OCI-LY1 (cell line): ENCODE results near the gene TCEAL8.

Experiments used
- H2AFZ ChIP-seq: fragments of 200-600 bp; sonication (generic), shearing (Covaris generic); 2 replicates; pipeline ENCODE4 v1.6.0; 2014; ENCODE audit warnings: antibody characterized with exemption, mild to moderate bottlenecking, low read length
- H3F3A ChIP-seq: fragments of 200-600 bp; sonication (generic), shearing (Covaris generic); 2 replicates; pipeline ENCODE4 v1.6.0; 2014; ENCODE audit warnings: mild to moderate bottlenecking, antibody characterized with exemption, low read length, moderate library complexity; ENCODE audit not compliant: insufficient read depth
- H3K27ac ChIP-seq: fragments of 200-600 bp; sonication (generic); 2 replicates; pipeline ENCODE4 v1.5.1; 2014; ENCODE audit warnings: low read length, mixed run types, mild to moderate bottlenecking, low read depth; ENCODE audit not compliant: poor library complexity, severe bottlenecking
- H3K27me3 ChIP-seq: fragments of 200-600 bp; sonication (generic); 2 replicates; pipeline ENCODE4 v1.6.0; 2014; ENCODE audit warnings: antibody characterized with exemption, mild to moderate bottlenecking, low read length, moderate library complexity; ENCODE audit not compliant: insufficient read depth
- H3K36me3 ChIP-seq: fragments of 200-600 bp; sonication (generic); 2 replicates; pipeline ENCODE4 v1.6.1; 2014; ENCODE audit warnings: mild to moderate bottlenecking, antibody characterized with exemption, low read length, moderate library complexity, mixed read lengths; ENCODE audit not compliant: insufficient read depth
- H3K4me1 ChIP-seq: fragments of 200-600 bp; sonication (generic); 2 replicates; pipeline ENCODE4 v1.5.1; 2014; ENCODE audit warnings: mild to moderate bottlenecking, low read length, moderate library complexity; ENCODE audit not compliant: insufficient read depth, severe bottlenecking
- H3K4me2 ChIP-seq: fragments of 200-600 bp; sonication (generic), shearing (Covaris generic); 2 replicates; pipeline ENCODE4 v1.6.1; 2014; ENCODE audit warnings: low read length
- H3K4me3 ChIP-seq: fragments of 200-600 bp; sonication (generic); 2 replicates; pipeline ENCODE4 v1.5.1; 2014; ENCODE audit warnings: low read length, low read depth, mild to moderate bottlenecking, mixed read lengths; ENCODE audit not compliant: poor library complexity, severe bottlenecking
- H3K79me2 ChIP-seq: fragments of 200-600 bp; shearing (Covaris generic); 2 replicates; pipeline ENCODE4 v1.6.1; 2016; ENCODE audit warnings: mixed run types, low read length, mixed read lengths; ENCODE audit not compliant: insufficient read depth
- H3K9ac ChIP-seq: fragments of 200-600 bp; sonication (generic), shearing (Covaris generic); 2 replicates; pipeline ENCODE4 v1.6.1; 2014; ENCODE audit warnings: mild to moderate bottlenecking, low read length, mixed read lengths
- H3K9me2 ChIP-seq: fragments of 200-600 bp; sonication (generic), shearing (Covaris generic); 2 replicates; pipeline ENCODE4 v1.6.1; 2014; ENCODE audit warnings: low read depth, mild to moderate bottlenecking, low read length, mixed read lengths
- H3K9me3 ChIP-seq: fragments of 200-600 bp; shearing (Covaris generic); 2 replicates; pipeline ENCODE4 v1.6.1; 2014; ENCODE audit warnings: low read length, mixed read lengths
- H4K20me1 ChIP-seq: fragments of 200-600 bp; sonication (generic), shearing (Covaris generic); 2 replicates; pipeline ENCODE4 v1.6.0; 2016; ENCODE audit warnings: mild to moderate bottlenecking, low read length; ENCODE audit not compliant: insufficient read depth
- EZH2 ChIP-seq: fragments of 200-600 bp; sonication (generic), shearing (Covaris generic); IDR thresholded peaks from 2 replicates; pipeline ENCODE4 v1.8.0; 2017; ENCODE audit warnings: borderline replicate concordance, mixed run types, mild to moderate bottlenecking, antibody characterized with exemption, low read length, moderate library complexity, mixed read lengths
- TF ChIP-seq, protein P1 (sequence below): fragments of 200-600 bp; sonication (generic), shearing (Covaris generic); IDR thresholded peaks from 2 replicates; pipeline ENCODE4 v1.5.1; 2017; ENCODE audit warnings: mild to moderate bottlenecking, antibody characterized with exemption, low read length, moderate library complexity, mixed read lengths

TCEAL8 gene

DNA sequence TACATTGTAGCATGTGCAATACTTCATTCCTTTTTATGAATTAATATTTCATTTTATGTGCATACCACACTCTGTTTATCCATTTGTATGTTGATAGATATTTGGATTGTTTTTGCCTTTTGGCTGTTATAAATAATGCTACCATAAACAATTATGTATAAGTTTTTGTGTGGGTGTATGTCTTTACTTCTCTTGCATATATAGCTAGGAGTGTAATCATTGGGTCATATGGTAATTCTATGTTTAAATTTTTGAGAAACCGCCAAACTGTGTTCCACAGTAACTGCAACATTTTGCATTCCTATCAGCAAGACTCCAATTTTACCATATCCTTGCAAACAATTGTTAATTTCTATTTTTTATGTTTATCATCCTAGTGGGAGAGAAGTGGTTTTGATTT lies 24.7 kb upstream of the TCEAL8 start:
- TF ChIP-seq, protein P1, sequence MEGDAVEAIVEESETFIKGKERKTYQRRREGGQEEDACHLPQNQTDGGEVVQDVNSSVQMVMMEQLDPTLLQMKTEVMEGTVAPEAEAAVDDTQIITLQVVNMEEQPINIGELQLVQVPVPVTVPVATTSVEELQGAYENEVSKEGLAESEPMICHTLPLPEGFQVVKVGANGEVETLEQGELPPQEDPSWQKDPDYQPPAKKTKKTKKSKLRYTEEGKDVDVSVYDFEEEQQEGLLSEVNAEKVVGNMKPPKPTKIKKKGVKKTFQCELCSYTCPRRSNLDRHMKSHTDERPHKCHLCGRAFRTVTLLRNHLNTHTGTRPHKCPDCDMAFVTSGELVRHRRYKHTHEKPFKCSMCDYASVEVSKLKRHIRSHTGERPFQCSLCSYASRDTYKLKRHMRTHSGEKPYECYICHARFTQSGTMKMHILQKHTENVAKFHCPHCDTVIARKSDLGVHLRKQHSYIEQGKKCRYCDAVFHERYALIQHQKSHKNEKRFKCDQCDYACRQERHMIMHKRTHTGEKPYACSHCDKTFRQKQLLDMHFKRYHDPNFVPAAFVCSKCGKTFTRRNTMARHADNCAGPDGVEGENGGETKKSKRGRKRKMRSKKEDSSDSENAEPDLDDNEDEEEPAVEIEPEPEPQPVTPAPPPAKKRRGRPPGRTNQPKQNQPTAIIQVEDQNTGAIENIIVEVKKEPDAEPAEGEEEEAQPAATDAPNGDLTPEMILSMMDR: no peak
- TF ChIP-seq EZH2: no peak
- Histone ChIP-seq H3K4me3 (no peak overlapping the region), H4K20me1 (no peaks in the 10 kb centered on the region), H3K4me2 (no peak overlapping the region), H3K4me1 (no peaks in the 10 kb centered on the region), H3K9ac (no peak overlapping the region), H3F3A (no peaks in the 10 kb centered on the region), H3K36me3 (no peaks in the 10 kb centered on the region), H3K79me2 (no peaks in the 10 kb centered on the region), H2AFZ (no peak overlapping the region), H3K9me2 (no peaks in the 10 kb centered on the region), H3K27me3 (no peaks in the 10 kb centered on the region), H3K27ac (no peak overlapping the region), H3K9me3 (no peaks in the 10 kb centered on the region)

DNA sequence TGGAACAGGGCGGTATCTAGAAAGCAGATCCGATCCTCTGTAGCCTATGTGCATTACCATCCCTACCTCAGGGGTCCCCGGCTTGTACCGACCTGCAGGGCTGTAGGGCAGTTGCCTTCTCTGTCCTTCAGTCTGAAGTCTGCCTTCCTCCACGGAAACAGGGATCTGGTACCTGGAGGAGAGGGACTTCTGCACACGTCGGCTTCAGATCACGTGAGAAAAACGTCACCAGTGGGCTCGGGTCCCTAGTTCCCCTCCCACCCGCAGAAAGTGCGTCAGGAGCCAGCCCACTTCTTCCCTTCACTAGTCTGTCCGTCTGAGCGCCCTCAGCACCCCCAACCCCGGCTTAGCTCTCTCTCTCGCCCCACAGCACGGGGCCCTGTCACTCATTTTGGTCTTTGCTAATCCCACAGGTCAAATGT lies 21.6 kb upstream of the TCEAL8 start, which contains the start of gene TCEAL5:
TCEAL5 (minus strand) TSS at position 170 of the 422 bp plus-strand sequence. CDS start 2,187 bp downstream, outside the sequence.
- no peak within 1 kb of the TSS for H3K27ac ChIP-seq
- no peak within 1 kb of the TSS for H2AFZ ChIP-seq
- TF ChIP-seq, protein P1: no peak
- TF ChIP-seq EZH2: no peak
- H4K20me1 ChIP-seq: no peaks in the 10 kb centered on the region
- H3K9me2 ChIP-seq: no peaks in the 10 kb centered on the region
- H3K36me3 ChIP-seq: no peaks in the 10 kb centered on the region
- no peak within 1 kb of the TSS for H3K4me3 ChIP-seq
- H3F3A ChIP-seq: no peaks in the 10 kb centered on the region
- H3K9me3 ChIP-seq: no peaks in the 10 kb centered on the region
- no peaks in the 10 kb centered on the region for H3K4me1 ChIP-seq
- H3K27me3 ChIP-seq: no peaks in the 10 kb centered on the region
- no peak within 1 kb of the TSS for H3K4me2 ChIP-seq
- no peak within 1 kb of the TSS for H3K9ac ChIP-seq
- H3K79me2 ChIP-seq: no peaks in the 10 kb centered on the region

DNA sequence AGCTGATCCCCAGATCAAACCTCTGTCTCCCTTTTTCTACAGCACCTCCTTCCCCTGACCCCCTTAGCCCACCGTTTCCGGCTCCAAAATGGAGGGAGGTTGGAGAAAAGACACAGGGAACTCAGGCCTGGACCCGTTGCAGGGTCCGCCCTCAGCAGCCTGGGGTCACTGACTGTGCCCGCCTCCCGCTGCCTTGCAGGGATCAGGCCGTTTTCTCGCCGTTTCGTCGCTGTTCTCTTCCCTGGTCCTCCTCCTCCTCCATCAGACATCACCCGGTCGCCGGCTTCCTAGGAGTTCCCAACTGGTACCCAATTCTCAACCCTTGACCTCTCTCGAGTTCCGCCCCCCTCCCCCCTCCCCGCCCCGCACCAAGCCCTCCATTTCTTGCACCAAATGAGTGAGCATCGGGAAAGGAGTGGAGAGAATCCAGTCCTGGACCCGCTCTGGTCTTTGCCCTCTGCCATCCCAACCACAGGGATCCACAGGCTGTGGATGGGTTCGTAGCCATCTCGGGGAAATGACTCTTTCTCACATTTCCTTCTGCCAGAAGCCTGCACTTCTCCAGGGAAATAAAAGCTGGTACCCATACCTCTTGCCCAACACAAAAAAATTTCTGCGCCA lies 21.1 kb upstream of the TCEAL8 start:
- no peak overlapping the region for H3K9ac ChIP-seq
- H3K36me3 ChIP-seq: no peaks in the 10 kb centered on the region
- no peaks in the 10 kb centered on the region for H3K9me2 ChIP-seq
- no peaks in the 10 kb centered on the region for H3K79me2 ChIP-seq
- H3K4me1 ChIP-seq: no peaks in the 10 kb centered on the region
- H3K4me3 ChIP-seq: no peak overlapping the region
- no peak overlapping the region for H2AFZ ChIP-seq
- TF ChIP-seq, protein P1: no peak
- TF ChIP-seq EZH2: no peak
- no peaks in the 10 kb centered on the region for H3K27me3 ChIP-seq
- H3K4me2 ChIP-seq: no peak overlapping the region
- H4K20me1 ChIP-seq: no peaks in the 10 kb centered on the region
- no peaks in the 10 kb centered on the region for H3F3A ChIP-seq
- no peaks in the 10 kb centered on the region for H3K9me3 ChIP-seq
- no peak overlapping the region for H3K27ac ChIP-seq
